HG02970 (cell line): Measurements from ENCODE around the gene BFAR.
A peak's percentile ranks its signal among the peaks of the same experiment; 100 is the strongest.
"Not testable (repeated sequence)": the region's sequence is repeated elsewhere in the genome, so short reads cannot be mapped to it uniquely, and the experiment has no call there.

Experiments used
- ATAC-seq: cut with Tn5 transposase; IDR thresholded peaks from one replicate; pipeline ENCODE4 v1.9.1; 2021; ENCODE audit warnings: mild to moderate bottlenecking, moderate library complexity, moderate number of reproducible peaks; ENCODE audit not compliant: unreplicated experiment, low FRiP score

The BFAR gene

GRCh38 chr16:14632693-14633569 lies at the start of gene BFAR:
TSS of gene BFAR (plus strand) at chr16:14632951. CDS start at chr16:14644347, 11,396 bp downstream.
- ATAC-seq = peak; percentile 80

- no peak for ATAC-seq
These were observed 47.5 kb upstream of the BFAR start for GRCh38 chr16:14585287-14585686.

DNA sequence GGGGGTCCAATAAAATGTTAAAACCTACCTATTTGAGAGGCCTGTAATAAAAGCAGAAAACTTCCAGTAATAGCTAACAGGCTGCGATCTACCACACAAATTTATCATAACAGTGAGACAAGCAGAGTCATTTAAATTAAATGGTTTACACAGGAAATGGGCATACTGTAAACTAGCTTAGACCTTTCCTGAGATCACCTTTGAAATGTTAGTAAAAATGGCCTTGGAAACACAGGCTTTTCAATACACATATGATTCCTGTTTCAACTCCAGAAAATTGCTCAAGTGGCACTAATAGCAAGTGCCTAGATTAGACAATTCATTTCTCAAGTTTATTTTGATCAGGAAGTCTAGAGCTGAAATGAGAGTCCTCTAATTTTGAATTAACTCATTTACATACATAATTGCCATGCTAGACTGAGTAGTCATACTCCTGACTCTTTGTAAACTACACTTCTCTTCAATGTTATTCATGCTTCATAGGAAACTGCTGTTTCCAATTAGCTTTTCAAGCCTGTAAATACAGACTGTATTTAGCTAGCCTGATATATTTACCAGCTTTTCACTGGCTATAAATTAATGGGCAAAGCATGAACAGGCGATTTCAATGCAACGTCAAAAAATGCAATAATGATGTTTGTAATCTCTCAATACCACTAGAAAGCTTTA lies 46.0 kb upstream of the BFAR start:
- ATAC-seq = no peak

- no peak for ATAC-seq
These were observed 32.6 kb upstream of the BFAR start for GRCh38 chr16:14600164-14600563.

- no peak for ATAC-seq
These were observed 30.2 kb upstream of the BFAR start for GRCh38 chr16:14602443-14602963.

DNA sequence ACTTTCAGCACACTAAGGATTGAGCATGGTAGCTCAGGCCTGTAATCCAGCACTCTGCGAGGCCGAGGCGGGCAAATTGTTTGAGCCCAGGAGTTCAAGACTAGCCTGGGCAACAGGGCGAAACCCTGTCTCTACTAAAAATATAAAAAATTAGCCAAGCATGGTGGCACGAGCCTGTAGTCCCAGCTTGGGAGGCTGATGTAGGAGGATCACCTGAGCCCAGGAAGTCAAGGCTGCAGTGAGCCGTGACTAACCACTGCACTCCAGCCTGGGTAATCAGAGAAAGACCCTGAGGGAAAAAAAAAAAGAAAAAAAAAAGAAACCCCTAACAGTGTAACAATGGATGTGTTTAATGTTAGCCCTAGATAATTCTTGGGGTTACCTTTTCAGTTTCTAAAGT lies 26.6 kb upstream of the BFAR start:
- ATAC-seq = no peak

DNA sequence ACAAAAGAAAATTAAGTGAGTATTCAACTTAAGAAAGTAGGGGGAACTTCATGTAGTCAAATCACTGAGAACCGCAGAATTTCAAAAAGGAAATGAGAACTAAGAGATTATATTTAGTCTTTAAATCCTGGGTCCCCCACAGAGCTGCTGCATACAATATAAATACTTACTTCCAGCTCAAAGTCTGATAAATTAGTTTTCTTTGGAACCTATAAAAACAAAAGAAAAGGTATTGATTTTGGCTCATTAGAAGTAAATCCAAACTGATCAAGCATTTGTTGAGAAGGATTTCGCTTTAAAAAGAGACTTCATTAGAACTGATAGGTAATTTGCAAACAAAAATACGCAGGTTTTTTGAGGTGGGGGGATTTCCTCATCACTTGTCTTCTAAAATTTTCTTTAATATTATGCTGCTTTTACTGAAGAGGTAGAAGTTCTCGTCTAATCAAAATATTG lies 24.6 kb upstream of the BFAR start:
- no peak for ATAC-seq

GRCh38 chr16:14608604-14609003 lies 24.1 kb upstream of the BFAR start:
- no peak for ATAC-seq

DNA sequence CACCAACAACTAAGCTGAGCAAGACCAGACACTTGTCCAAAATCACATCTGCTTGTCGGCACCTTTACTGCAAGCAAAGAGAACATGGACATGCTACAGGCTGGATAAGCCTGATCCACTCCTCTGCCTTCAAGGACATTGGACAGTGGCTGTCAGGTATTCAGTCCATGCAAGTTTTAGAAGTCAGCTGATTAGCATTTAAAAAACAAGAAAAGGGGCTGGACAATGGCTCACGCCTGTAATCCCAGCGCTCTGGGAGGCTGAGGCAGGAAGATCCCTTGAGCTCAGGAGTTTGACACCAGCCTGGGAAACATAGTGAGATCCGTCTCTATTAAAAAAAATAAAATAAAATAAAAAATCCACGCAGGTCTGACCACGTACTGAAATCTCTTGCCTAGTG lies 23.0 kb upstream of the BFAR start:
- ATAC-seq = no peak

GRCh38 chr16:14611660-14612059 lies 21.1 kb upstream of the BFAR start:
- no peak for ATAC-seq

GRCh38 chr16:14613991-14614390 lies 18.8 kb upstream of the BFAR start:
- no peak for ATAC-seq

- no peak for ATAC-seq
These were observed 16.5 kb upstream of the BFAR start for GRCh38 chr16:14616280-14616679.

DNA sequence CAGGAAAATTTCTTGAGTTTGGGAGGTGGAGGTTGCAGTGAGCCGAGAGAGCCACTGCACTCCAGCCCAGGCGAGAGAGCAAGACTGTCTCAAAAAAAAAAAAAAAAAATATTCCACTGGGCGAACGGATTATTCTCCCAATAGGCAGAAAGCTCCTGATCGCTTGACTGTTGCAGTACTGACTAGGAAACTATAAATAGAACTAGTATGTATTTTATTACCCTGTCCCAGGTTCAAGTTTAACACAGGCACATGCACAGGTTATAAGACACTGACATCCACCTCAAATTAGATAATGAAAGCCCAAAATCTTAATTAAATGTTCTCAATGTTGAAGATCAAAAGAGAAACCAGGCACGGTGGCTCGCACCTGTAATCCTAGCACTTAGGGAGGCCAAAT lies 14.2 kb upstream of the BFAR start:
- ATAC-seq = no peak

DNA sequence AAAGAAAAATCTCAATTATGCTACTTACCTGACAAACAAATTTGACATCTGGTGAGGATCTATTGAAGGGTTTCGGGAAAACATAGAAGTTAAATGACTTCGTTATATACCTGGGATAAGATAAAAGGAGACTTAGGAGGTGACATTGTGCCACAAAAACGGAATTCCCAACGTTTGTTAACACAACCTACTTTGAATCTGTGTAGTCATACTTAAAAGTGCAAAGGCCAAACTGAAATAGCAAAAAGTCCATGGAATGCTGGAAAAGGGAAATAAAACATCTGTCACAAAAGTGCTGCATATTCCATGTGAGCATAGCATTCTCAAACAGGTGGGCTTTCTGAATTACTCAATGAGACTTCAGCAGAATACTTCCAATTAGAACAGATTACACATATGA lies 5.7 kb upstream of the BFAR start:
- no peak for ATAC-seq

- no peak for ATAC-seq
These were observed 3.7 kb upstream of the BFAR start for GRCh38 chr16:14628806-14629611.

GRCh38 chr16:14629612-14629918 lies 3.2 kb upstream of the BFAR start:
- peak; percentile 14 for ATAC-seq

DNA sequence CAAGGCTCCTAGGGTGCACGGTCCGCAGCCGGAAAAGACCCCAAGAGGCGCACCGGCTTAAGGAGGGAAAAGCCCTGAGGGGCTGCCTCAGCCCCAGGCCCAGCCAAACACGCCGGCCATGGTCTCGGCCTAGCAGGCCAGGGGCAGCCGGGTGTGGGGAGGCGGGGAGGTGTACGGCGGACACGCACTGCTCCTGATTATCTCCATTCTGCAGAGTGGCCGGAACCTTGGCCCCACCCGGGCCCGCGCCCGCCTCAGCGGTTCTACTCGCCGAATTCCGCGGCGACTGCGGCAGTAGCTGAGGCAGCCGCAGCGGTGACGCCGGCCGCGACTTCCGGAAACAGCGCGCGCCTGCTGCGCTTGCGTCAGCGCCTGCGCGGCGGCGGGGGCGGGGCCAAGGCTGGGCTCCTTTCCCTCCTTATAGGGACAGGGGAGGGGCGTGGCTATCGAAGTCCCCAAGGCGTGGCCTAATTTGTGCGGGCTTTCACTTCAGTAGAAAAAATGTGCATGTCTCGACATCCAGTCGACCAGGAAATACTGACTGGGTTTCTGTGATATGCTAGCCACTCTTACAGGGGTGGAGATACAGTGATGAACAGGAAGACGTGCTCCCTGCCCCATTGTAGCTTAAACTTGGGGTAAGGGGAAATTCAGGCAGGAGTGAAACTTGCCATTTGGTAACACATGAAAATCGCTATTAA lies 2.7 kb upstream of the BFAR start, which contains the start of gene PARN:
Gene PARN (minus strand): TSS at position 342 of the 701 bp plus-strand sequence. CDS start 135 bp downstream, at position 207.
- peak; percentile 53 for ATAC-seq

GRCh38 chr16:14630620-14631330 lies 2.0 kb upstream of the BFAR start:
- not testable (repeated sequence) for ATAC-seq

GRCh38 chr16:14634389-14634725 lies 1.6 kb downstream of the BFAR start:
- no peak for ATAC-seq
